ENCODE results near the gene CBLC.

DNA sequence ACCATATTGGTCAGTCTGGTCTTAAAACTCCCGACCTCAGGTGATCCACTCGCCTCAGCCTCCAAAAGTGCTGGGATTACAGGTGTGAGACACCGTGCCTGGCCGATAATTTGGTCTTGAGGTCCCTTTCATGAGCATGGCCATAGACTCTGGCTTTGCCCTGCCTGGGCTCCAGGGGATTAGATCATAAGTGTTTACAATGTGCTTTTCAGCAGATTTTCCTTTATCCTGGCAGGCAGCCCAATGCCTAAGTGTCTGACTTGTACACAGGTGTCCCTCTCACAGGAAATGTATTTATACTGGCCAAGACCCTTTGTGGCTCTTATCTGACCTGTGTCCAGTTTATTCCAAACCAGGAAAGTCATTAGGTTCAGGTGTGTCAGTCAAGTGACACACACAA is 47.1 kb downstream of the CBLC start:
- TF ChIP-seq, protein P1, sequence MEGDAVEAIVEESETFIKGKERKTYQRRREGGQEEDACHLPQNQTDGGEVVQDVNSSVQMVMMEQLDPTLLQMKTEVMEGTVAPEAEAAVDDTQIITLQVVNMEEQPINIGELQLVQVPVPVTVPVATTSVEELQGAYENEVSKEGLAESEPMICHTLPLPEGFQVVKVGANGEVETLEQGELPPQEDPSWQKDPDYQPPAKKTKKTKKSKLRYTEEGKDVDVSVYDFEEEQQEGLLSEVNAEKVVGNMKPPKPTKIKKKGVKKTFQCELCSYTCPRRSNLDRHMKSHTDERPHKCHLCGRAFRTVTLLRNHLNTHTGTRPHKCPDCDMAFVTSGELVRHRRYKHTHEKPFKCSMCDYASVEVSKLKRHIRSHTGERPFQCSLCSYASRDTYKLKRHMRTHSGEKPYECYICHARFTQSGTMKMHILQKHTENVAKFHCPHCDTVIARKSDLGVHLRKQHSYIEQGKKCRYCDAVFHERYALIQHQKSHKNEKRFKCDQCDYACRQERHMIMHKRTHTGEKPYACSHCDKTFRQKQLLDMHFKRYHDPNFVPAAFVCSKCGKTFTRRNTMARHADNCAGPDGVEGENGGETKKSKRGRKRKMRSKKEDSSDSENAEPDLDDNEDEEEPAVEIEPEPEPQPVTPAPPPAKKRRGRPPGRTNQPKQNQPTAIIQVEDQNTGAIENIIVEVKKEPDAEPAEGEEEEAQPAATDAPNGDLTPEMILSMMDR (optimal IDR thresholded peaks at IDR 0.05 in 1 of 3, IDR thresholded peaks at IDR 0.05 in 1 of 3, conservative IDR thresholded peaks at IDR 0.05 in 1 of 3; ENCODE audit: extremely low read depth in 1 of 3, insufficient read depth in 2 of 3, low read length in 3 of 3) = no peak
- TF ChIP-seq EZH2 (IDR thresholded peaks at IDR 0.05; ENCODE audit: low read length) = no peak

All from keratinocyte (primary cell).